Neural progenitor cell (in vitro differentiated cells): Measurements from ENCODE around the gene THYN1. TPM values are rescaled to one million over a fixed set of nuclear protein-coding genes. Genes with fewer than 3 reads are reported as not detected.

Source experiments
- DNase-seq: peaks from one replicate; pipeline ENCODE4 v3.0.0-alpha.2; 2016; ENCODE audit warnings: low spot score
- H2AFZ ChIP-seq: fragments of 200-600 bp; sonication (generic); replicated peaks from 2 replicates; pipeline ENCODE4 v1.6.1; 2016; ENCODE audit warnings: antibody characterized with exemption
- H3F3A ChIP-seq: fragments of 200-600 bp; sonication (generic); 2 replicates; pipeline ENCODE4 v1.6.1; 2016; ENCODE audit warnings: antibody characterized with exemption, low read depth
- H3K27ac ChIP-seq: fragments of 200-600 bp; sonication (generic); 2 replicates; pipeline ENCODE4 v1.5.1; 2016; ENCODE audit warnings: mild to moderate bottlenecking
- H3K27me3 ChIP-seq: fragments of 200-600 bp; sonication (generic); 2 replicates; pipeline ENCODE4 v1.6.1; 2016; ENCODE audit warnings: mild to moderate bottlenecking, moderate library complexity
- H3K36me3 ChIP-seq: fragments of 200-600 bp; sonication (generic); 2 replicates; pipeline ENCODE4 v1.5.1; 2016
- H3K4me1 ChIP-seq: fragments of 200-600 bp; sonication (generic); 2 replicates; pipeline ENCODE4 v1.6.1; 2016; ENCODE audit warnings: mixed run types
- H3K4me2 ChIP-seq: fragments of 200-600 bp; sonication (generic); 2 replicates; pipeline ENCODE4 v1.6.1; 2016
- H3K4me3 ChIP-seq: fragments of 200-600 bp; sonication (generic); 2 replicates; pipeline ENCODE4 v1.5.1; 2016
- H3K79me2 ChIP-seq: fragments of 200-600 bp; sonication (generic); 2 replicates; pipeline ENCODE4 v1.6.1; 2016; ENCODE audit warnings: low read depth
- H3K9ac ChIP-seq: fragments of 200-600 bp; sonication (generic); 2 replicates; pipeline ENCODE4 v1.6.1; 2016
- H3K9me3 ChIP-seq: fragments of 200-600 bp; sonication (generic); 2 replicates; pipeline ENCODE4 v1.5.1; 2016; ENCODE audit warnings: low read depth
- H4K20me1 ChIP-seq: fragments of 200-600 bp; sonication (generic); 2 replicates; pipeline ENCODE4 v1.6.1; 2016; ENCODE audit warnings: low read depth
- H3K27ac Mint-ChIP-seq: 3 replicates; pipeline ENCODE4 v1.8.0; 2021; ENCODE audit warnings: mixed read lengths
- H3K27me3 Mint-ChIP-seq: 2 replicates; pipeline ENCODE4 v1.8.0; 2022; ENCODE audit warnings: low read depth, mild to moderate bottlenecking, inconsistent platforms, moderate library complexity, mixed read lengths; ENCODE audit not compliant: insufficient read depth
- H3K36me3 Mint-ChIP-seq: 3 replicates; pipeline ENCODE4 v1.8.0; 2021; ENCODE audit warnings: mixed read lengths
- H3K4me1 Mint-ChIP-seq: 3 replicates; pipeline ENCODE4 v1.8.0; 2021; ENCODE audit warnings: mixed read lengths
- H3K4me3 Mint-ChIP-seq: 3 replicates; pipeline ENCODE4 v1.8.0; 2021; ENCODE audit warnings: mild to moderate bottlenecking, moderate library complexity, mixed read lengths
- H3K9me3 Mint-ChIP-seq: 3 replicates; pipeline ENCODE4 v1.8.0; 2020; ENCODE audit warnings: mixed read lengths
- EZH2 ChIP-seq: fragments of 200-600 bp; sonication (generic); IDR thresholded peaks from 2 replicates; pipeline ENCODE4 v1.6.1; 2017; ENCODE audit warnings: antibody characterized with exemption, mild to moderate bottlenecking, moderate library complexity
- EZH2phosphoT487 ChIP-seq: fragments of 200-600 bp; sonication (generic); IDR thresholded peaks from 2 replicates; pipeline ENCODE4 v1.6.1; 2017; ENCODE audit warnings: antibody characterized with exemption
- total RNA-seq: library from RNA; depleted of rRNA; stranded (reverse); fragments of >200 nt; gene quantifications from 2 replicates; pipeline ENCODE4 v1.2.3, GENCODE V29; 2015; ENCODE audit warnings: low replicate concordance
- TF ChIP-seq, protein P1 (sequence below): fragments of 200-600 bp; sonication (generic); IDR thresholded peaks from 2 replicates; pipeline ENCODE4 v1.5.1; 2017; ENCODE audit warnings: antibody characterized with exemption, mild to moderate bottlenecking

The THYN1 gene
- total RNA-seq, 1 donor from 2014 or later = 109 TPM

DNA sequence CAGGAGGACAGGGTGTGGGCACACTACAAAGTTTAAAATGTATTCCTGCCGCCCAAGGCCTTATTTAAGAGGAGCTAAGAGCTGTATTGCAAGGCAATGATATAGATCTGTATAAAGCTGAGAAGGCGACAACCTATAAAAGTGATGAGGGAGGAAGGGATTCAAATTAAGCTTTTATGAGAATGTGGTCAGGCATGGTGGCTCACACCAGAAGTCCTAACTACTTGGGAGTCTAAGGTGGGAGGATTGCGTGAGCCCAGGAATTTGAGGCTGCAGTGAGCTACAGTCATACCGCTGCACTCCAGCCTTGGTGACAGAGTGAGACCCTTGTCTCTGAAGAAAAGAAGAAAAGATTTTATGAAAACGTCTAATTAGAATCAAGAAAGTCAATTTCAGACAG lies 13.3 kb upstream of the THYN1 start:
- no peak for TF ChIP-seq EZH2
- TF ChIP-seq EZH2phosphoT487 = no peak
- TF ChIP-seq, protein P1, sequence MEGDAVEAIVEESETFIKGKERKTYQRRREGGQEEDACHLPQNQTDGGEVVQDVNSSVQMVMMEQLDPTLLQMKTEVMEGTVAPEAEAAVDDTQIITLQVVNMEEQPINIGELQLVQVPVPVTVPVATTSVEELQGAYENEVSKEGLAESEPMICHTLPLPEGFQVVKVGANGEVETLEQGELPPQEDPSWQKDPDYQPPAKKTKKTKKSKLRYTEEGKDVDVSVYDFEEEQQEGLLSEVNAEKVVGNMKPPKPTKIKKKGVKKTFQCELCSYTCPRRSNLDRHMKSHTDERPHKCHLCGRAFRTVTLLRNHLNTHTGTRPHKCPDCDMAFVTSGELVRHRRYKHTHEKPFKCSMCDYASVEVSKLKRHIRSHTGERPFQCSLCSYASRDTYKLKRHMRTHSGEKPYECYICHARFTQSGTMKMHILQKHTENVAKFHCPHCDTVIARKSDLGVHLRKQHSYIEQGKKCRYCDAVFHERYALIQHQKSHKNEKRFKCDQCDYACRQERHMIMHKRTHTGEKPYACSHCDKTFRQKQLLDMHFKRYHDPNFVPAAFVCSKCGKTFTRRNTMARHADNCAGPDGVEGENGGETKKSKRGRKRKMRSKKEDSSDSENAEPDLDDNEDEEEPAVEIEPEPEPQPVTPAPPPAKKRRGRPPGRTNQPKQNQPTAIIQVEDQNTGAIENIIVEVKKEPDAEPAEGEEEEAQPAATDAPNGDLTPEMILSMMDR = no peak
- Mint-ChIP-seq H3K27ac (no peak overlapping the region), H3K9me3 (no peaks in the 10 kb centered on the region), H3K36me3 (peaks cover 6% of the 10 kb centered on the region), H3K4me3 (no peak overlapping the region), H3K27me3 (peaks cover 7% of the 10 kb centered on the region), H3K4me1 (peaks cover 18% of the 10 kb centered on the region)
- no peak overlapping the region for H3K4me2 ChIP-seq
- H3K4me1 ChIP-seq = peaks cover 6% of the 10 kb centered on the region
- H3K9ac ChIP-seq = no peak overlapping the region
- H2AFZ ChIP-seq = no peak overlapping the region
- no peaks in the 10 kb centered on the region for H3K36me3 ChIP-seq
- DNase-seq = no peak
- no peaks in the 10 kb centered on the region for H3K79me2 ChIP-seq
- peaks cover 16% of the 10 kb centered on the region for H3K27me3 ChIP-seq
- no peak overlapping the region for H3K27ac ChIP-seq
- no peaks in the 10 kb centered on the region for H3K9me3 ChIP-seq
- no peaks in the 10 kb centered on the region for H4K20me1 ChIP-seq
- H3F3A ChIP-seq = no peaks in the 10 kb centered on the region
- H3K4me3 ChIP-seq = no peak overlapping the region

DNA sequence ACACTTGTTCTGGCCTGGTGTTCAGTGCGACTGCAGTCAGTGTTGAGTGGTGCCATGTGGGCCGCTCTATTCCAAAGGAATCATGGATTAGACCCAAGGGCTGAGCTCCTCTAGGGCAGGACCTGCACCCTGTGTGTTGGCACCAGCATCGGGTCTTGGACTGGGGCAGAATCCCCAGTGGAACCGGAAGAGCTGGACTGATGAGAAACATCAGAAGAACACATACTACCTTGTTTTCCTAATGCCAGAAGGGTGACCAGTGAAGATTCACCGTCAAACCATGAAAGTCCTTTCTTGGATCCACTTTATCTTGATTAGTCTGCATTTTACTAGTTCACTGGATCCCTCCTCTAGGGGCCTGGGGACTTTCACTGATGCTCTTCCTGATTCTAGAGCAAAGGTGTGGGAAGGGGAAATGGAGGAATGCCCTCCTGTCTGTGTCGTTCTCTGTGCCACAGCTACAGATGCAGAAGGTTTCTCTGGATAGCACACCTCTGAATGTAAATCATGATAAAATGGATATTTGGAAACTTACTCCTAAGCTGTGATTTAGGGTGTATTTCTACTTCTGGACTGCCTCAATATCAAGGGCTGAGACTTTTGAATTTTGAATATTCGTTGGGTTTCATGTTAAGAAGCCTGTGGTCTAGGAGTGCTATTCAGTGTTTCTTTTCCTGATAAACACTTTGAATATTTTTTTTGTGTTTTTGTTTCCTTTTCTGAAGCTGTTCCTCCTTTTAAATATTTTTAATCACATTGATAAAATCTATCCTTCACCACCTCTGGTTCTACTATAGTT lies 12.0 kb upstream of the THYN1 start:
- TF ChIP-seq EZH2phosphoT487 (no peak), EZH2 (no peak)
- TF ChIP-seq, protein P1 = no peak
- no peak for DNase-seq
- no peak overlapping the region for H3K27ac Mint-ChIP-seq

DNA sequence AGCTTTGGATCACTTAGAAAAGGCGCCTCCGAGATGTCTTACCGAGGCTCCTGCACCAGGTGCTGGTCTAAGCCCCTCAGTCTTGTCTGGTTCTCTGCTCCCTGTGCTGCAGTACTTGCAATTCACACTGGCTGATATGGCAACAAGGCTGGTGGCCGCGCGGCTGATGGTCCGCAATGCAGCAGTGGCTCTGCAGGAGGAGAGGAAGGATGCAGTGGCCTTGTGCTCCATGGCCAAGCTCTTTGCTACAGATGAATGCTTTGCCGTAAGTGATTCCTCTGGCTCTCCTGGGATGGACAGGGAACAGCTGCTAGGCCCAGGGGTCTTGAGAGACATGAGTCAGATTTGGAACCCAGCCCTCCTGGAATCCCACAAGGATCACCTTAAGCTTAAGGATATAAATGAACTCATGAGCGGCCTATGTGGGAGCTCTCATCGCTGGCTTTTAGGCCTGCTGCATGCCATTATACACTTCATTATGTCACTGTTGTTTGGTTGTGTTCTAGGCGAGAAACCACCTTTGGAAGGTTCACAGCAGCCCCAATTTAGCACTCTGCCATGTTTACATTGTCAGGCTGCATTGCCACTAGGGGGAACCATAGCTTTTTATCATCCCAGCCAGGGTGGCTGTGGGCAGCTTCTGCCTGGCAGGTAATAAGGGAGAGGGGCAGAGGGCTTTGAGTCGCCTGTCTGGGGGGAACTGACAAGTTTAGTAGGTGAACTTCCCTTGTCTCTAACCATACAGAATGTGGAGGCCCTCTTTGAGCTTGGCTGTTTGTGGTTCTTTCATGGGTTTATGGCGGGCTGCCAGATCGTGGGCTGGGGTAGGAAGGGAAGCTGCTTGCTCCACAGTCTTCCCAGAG lies 8.7 kb upstream of the THYN1 start:
- Mint-ChIP-seq H3K27me3 (no peaks in the 10 kb centered on the region), H3K4me3 (no peak overlapping the region), H3K36me3 (peaks cover 9% of the 10 kb centered on the region), H3K27ac (no peak overlapping the region), H3K9me3 (no peaks in the 10 kb centered on the region), H3K4me1 (peaks cover 3% of the 10 kb centered on the region)
- H2AFZ ChIP-seq = no peak overlapping the region
- H3K27ac ChIP-seq = no peak overlapping the region
- no peaks in the 10 kb centered on the region for H3K9me3 ChIP-seq
- no peaks in the 10 kb centered on the region for H3K79me2 ChIP-seq
- no peaks in the 10 kb centered on the region for H3K27me3 ChIP-seq
- DNase-seq = peak; percentile 67
- no peak overlapping the region for H3K9ac ChIP-seq
- H3F3A ChIP-seq = no peaks in the 10 kb centered on the region
- no peak overlapping the region for H3K4me2 ChIP-seq
- no peaks in the 10 kb centered on the region for H3K4me1 ChIP-seq
- TF ChIP-seq, protein P1 = peak; percentile 68
- TF ChIP-seq EZH2 (no peak), EZH2phosphoT487 (no peak)
- H3K36me3 ChIP-seq = no peaks in the 10 kb centered on the region
- H4K20me1 ChIP-seq = no peaks in the 10 kb centered on the region
- no peak overlapping the region for H3K4me3 ChIP-seq

More for the DNA sequence above, 12.0 kb upstream of the THYN1 start:
- H3K4me3 Mint-ChIP-seq = no peak overlapping the region
- H3K4me2 ChIP-seq = no peak overlapping the region
- H3K79me2 ChIP-seq = no peaks in the 10 kb centered on the region
- no peaks in the 10 kb centered on the region for H3K9me3 ChIP-seq
- no peaks in the 10 kb centered on the region for H3F3A ChIP-seq
- H3K9ac ChIP-seq = no peak overlapping the region
- H3K36me3 ChIP-seq = no peaks in the 10 kb centered on the region
- no peaks in the 10 kb centered on the region for H3K27me3 Mint-ChIP-seq
- H4K20me1 ChIP-seq = no peaks in the 10 kb centered on the region
- peaks cover 6% of the 10 kb centered on the region for H3K36me3 Mint-ChIP-seq
- H3K4me1 ChIP-seq = peaks cover 6% of the 10 kb centered on the region
- no peak overlapping the region for H3K27ac ChIP-seq
- no peaks in the 10 kb centered on the region for H3K9me3 Mint-ChIP-seq
- peaks cover 18% of the 10 kb centered on the region for H3K4me1 Mint-ChIP-seq
- peaks cover 3% of the 10 kb centered on the region for H3K27me3 ChIP-seq
- H3K4me3 ChIP-seq = no peak overlapping the region
- no peak overlapping the region for H2AFZ ChIP-seq
